H1 (cell line): ENCODE results near the gene PLCB2. TPM values are rescaled to one million over a fixed set of nuclear protein-coding genes. Genes with fewer than 3 reads are reported as not detected.

Experiments
- CTCF ChIA-PET: fragments of 300-600 bp; sonication (Branson Sonifier 250); formaldehyde crosslinking; loops from one replicate; lab custom pipeline; 2021; ENCODE audit not compliant: partially characterized antibody; lab: Charles Lee
- POLR2A ChIA-PET: fragments of 300-600 bp; sonication (Branson Sonifier 250); formaldehyde crosslinking; loops from one replicate; lab custom pipeline; 2021; ENCODE audit warnings: inconsistent platforms; ENCODE audit not compliant: partially characterized antibody; lab: Charles Lee
- DNase-seq, 2 experiments: peaks; one replicate each; pipeline versions ENCODE4 v3.0.0 to v3.0.0-alpha.2; 2010 to 2022; ENCODE audit warnings: low spot score in 2 of 2, low read depth in 1 of 2, mixed read lengths in 1 of 2
- FAIRE-seq: peaks from 2 replicates; lab custom pipeline; 2011; peaks lifted over from hg19 to GRCh38; lab: Jason Lieb, UNC
- H2AFZ ChIP-seq: 2 replicates; pipeline ENCODE4 v1.8.1; 2012; ENCODE audit warnings: low read length, inconsistent platforms
- H2AK5ac ChIP-seq: 2 replicates; pipeline ENCODE4 v1.6.1; 2013; ENCODE audit warnings: low read depth, low read length
- H2BK120ac ChIP-seq: replicated peaks from 2 replicates; pipeline ENCODE3; 2013; ENCODE audit warnings: low read depth, low read length, inconsistent platforms
- H2BK12ac ChIP-seq: 2 replicates; pipeline ENCODE4 v1.6.1; 2013; ENCODE audit warnings: low read depth, low read length
- H2BK15ac ChIP-seq: 2 replicates; pipeline ENCODE4 v1.6.1; 2013; ENCODE audit warnings: low read length
- H2BK20ac ChIP-seq: 2 replicates; pipeline ENCODE4 v1.6.1; 2013; ENCODE audit warnings: low read length
- H2BK5ac ChIP-seq: 2 replicates; pipeline ENCODE4 v1.6.1; 2013; ENCODE audit warnings: low read depth, low read length
- H3K14ac ChIP-seq: 2 replicates; pipeline ENCODE4 v1.6.1; 2013; ENCODE audit warnings: inconsistent platforms; ENCODE audit not compliant: insufficient read length
- H3K18ac ChIP-seq: 2 replicates; pipeline ENCODE4 v1.6.1; 2013; ENCODE audit warnings: low read length; ENCODE audit errors: extremely low read depth
- H3K23ac ChIP-seq: 2 replicates; pipeline ENCODE4 v1.6.1; 2013; ENCODE audit warnings: inconsistent platforms; ENCODE audit not compliant: insufficient read length
- H3K23me2 ChIP-seq: 2 replicates; pipeline ENCODE4 v1.6.1; 2013; ENCODE audit warnings: low read depth, low read length
- H3K27ac ChIP-seq: 2 replicates; pipeline ENCODE4 v1.6.1; 2011; ENCODE audit warnings: low read depth, low read length, inconsistent platforms
- H3K27me3 ChIP-seq, 4 experiments: replicated peaks in 1 of 4; 1 replicate in 1 of 4; 2 replicates in 3 of 4; pipeline versions ENCODE4 v1.6.1 to v1.8.1; 2011 to 2013; ENCODE audit warnings: low read length in 3 of 4, mild to moderate bottlenecking in 3 of 4, inconsistent platforms in 2 of 4, mixed read lengths in 2 of 4, moderate library complexity in 1 of 4; ENCODE audit not compliant: control insufficient read depth in 3 of 4, insufficient read depth in 3 of 4; ENCODE audit errors: extremely low read depth in 1 of 4
- H3K36me3 ChIP-seq, 4 experiments: 2 replicates each; pipeline versions ENCODE4 v1.6.1 to v1.8.1; 2011 to 2013; ENCODE audit warnings: mild to moderate bottlenecking in 4 of 4, low read length in 3 of 4, moderate library complexity in 2 of 4, control low read depth in 1 of 4, inconsistent platforms in 1 of 4; ENCODE audit not compliant: insufficient read depth in 4 of 4, control insufficient read depth in 2 of 4
- H3K4ac ChIP-seq: replicated peaks from 2 replicates; pipeline ENCODE3; 2013; ENCODE audit warnings: low read length, low read depth, mixed read lengths, inconsistent platforms; ENCODE audit not compliant: insufficient read length
- H3K4me1 ChIP-seq, 4 experiments: replicated peaks in 1 of 4; 1 replicate in 1 of 4; 2 replicates in 3 of 4; pipeline versions ENCODE4 v1.6.1 to v1.8.1; 2011 to 2013; ENCODE audit warnings: low read length in 3 of 4, inconsistent platforms in 2 of 4, mixed read lengths in 1 of 4; ENCODE audit not compliant: insufficient read depth in 4 of 4, control insufficient read depth in 3 of 4
- H3K4me2 ChIP-seq, 2 experiments: 2 replicates each; pipeline versions ENCODE4 v1.6.1 to v1.8.1; 2011 to 2013; ENCODE audit warnings: low read depth in 2 of 2, low read length in 2 of 2, control low read depth in 1 of 2, inconsistent platforms in 1 of 2, mild to moderate bottlenecking in 1 of 2; ENCODE audit not compliant: insufficient read depth in 1 of 2
- H3K4me3 ChIP-seq, 4 experiments: fragments of 200-600, 300-600 bp in 1 of 4; sonication (generic), shearing (Covaris generic), sonication (Bioruptor Twin) in 1 of 4; 2 replicates each; pipeline versions ENCODE4 v1.5.1 to v1.8.1; 2011 to 2016; ENCODE audit warnings: low read length in 4 of 4, low read depth in 3 of 4, control low read depth in 2 of 4, inconsistent platforms in 2 of 4, mild to moderate bottlenecking in 2 of 4, mixed read lengths in 1 of 4, moderate library complexity in 1 of 4; ENCODE audit not compliant: insufficient read depth in 2 of 4; ENCODE audit errors: extremely low read depth in 1 of 4
- H3K56ac ChIP-seq: replicated peaks from 2 replicates; pipeline ENCODE3; 2013; ENCODE audit warnings: low read depth, mild to moderate bottlenecking, mixed read lengths, low read length, inconsistent platforms; ENCODE audit not compliant: insufficient read length
- H3K79me1 ChIP-seq: 2 replicates; pipeline ENCODE4 v1.6.1; 2013; ENCODE audit warnings: low read depth, low read length, control low read depth
- H3K79me2 ChIP-seq, 2 experiments: 2 replicates each; pipeline versions ENCODE4 v1.6.1 to v1.8.1; 2012 to 2013; ENCODE audit warnings: low read length in 2 of 2, mild to moderate bottlenecking in 2 of 2, inconsistent platforms in 1 of 2; ENCODE audit not compliant: insufficient read depth in 2 of 2, control insufficient read depth in 1 of 2
- H3K9ac ChIP-seq, 4 experiments: replicated peaks in 1 of 4; 1 replicate in 1 of 4; 2 replicates in 3 of 4; pipeline versions ENCODE4 v1.6.1 to v1.8.1; 2011 to 2013; ENCODE audit warnings: low read depth in 3 of 4, low read length in 3 of 4, control low read depth in 2 of 4, mild to moderate bottlenecking in 2 of 4, moderate library complexity in 2 of 4, inconsistent platforms in 1 of 4; ENCODE audit errors: extremely low read depth in 1 of 4
- H3K9me3 ChIP-seq, 2 experiments: 2 replicates each; pipeline versions ENCODE4 v1.6.1 to v1.8.1; 2012 to 2013; ENCODE audit warnings: mild to moderate bottlenecking in 2 of 2, moderate library complexity in 2 of 2, control low read depth in 1 of 2, inconsistent platforms in 1 of 2, low read depth in 1 of 2, low read length in 1 of 2, mixed read lengths in 1 of 2; ENCODE audit not compliant: insufficient read depth in 2 of 2
- H4K20me1 ChIP-seq, 2 experiments: replicated peaks in 1 of 2; 2 replicates each; pipeline versions ENCODE3 to v1.8.1; 2011 to 2013; ENCODE audit warnings: inconsistent platforms in 2 of 2, low read length in 2 of 2, mild to moderate bottlenecking in 1 of 2; ENCODE audit not compliant: insufficient read depth in 2 of 2, control insufficient read depth in 1 of 2
- H4K5ac ChIP-seq: 2 replicates; pipeline ENCODE4 v1.6.1; 2013; ENCODE audit warnings: low read length, low read depth, mixed read lengths, inconsistent platforms; ENCODE audit not compliant: insufficient read length
- H4K8ac ChIP-seq: 2 replicates; pipeline ENCODE4 v1.8.0; 2013; ENCODE audit warnings: mild to moderate bottlenecking, moderate library complexity, low read length, inconsistent platforms; ENCODE audit not compliant: insufficient read depth; ENCODE audit errors: extremely low read depth
- H4K91ac ChIP-seq: replicated peaks from 2 replicates; pipeline ENCODE3; 2013; ENCODE audit warnings: low read length, mixed read lengths, inconsistent platforms; ENCODE audit not compliant: insufficient read length
- ATF3 ChIP-seq: IDR thresholded peaks from 2 replicates; pipeline ENCODE4 v1.6.1; 2011; ENCODE audit warnings: low read depth, mild to moderate bottlenecking, low read length; ENCODE audit not compliant: insufficient read depth
- BACH1 ChIP-seq: IDR thresholded peaks from 2 replicates; pipeline ENCODE4 v1.6.1; 2012; ENCODE audit warnings: low read length, improper control_type of control experiment
- CREB1 ChIP-seq: IDR thresholded peaks from 2 replicates; pipeline ENCODE4 v1.6.1; 2012; ENCODE audit warnings: inconsistent platforms
- E2F6 ChIP-seq: IDR thresholded peaks from 2 replicates; pipeline ENCODE4 v1.6.1; 2012; ENCODE audit warnings: inconsistent platforms
- EGR1 ChIP-seq: IDR thresholded peaks from 2 replicates; pipeline ENCODE4 v1.6.1; 2011; ENCODE audit warnings: low read depth, low read length, borderline replicate concordance
- EP300 ChIP-seq, 2 experiments: IDR thresholded peaks; 1 replicate in 1 of 2; 2 replicates in 1 of 2; pipeline ENCODE4 v1.6.1; 2011 to 2012; ENCODE audit warnings: low read depth in 2 of 2, low read length in 2 of 2, mild to moderate bottlenecking in 2 of 2, borderline replicate concordance in 1 of 2, inconsistent platforms in 1 of 2, moderate library complexity in 1 of 2
- HDAC2 ChIP-seq, 2 experiments: fragments of 300-600 bp in 1 of 2; sonication (generic) in 1 of 2; IDR thresholded peaks; 2 replicates each; pipeline ENCODE4 v1.6.1; 2011 to 2012; ENCODE audit warnings: low read depth in 2 of 2, low read length in 2 of 2, mild to moderate bottlenecking in 2 of 2, moderate library complexity in 2 of 2, borderline replicate concordance in 1 of 2, inconsistent platforms in 1 of 2
- JUND ChIP-seq: IDR thresholded peaks from 2 replicates; pipeline ENCODE4 v1.6.1; 2011; ENCODE audit warnings: mild to moderate bottlenecking, improper control_type of control experiment, low read length
- POU5F1 ChIP-seq: IDR thresholded peaks from 2 replicates; pipeline ENCODE4 v1.6.1; 2011; ENCODE audit warnings: low read depth, mild to moderate bottlenecking, low read length, moderate library complexity
- SRF ChIP-seq: IDR thresholded peaks from 2 replicates; pipeline ENCODE4 v1.6.1; 2011; ENCODE audit warnings: mild to moderate bottlenecking, low read depth, low read length, moderate library complexity
- WGBS, 2 experiments: shearing (Covaris generic) in 1 of 2; methylation state at CpG; one replicate each; pipeline versions ENCODE4 v1.1.6 to v1.1.7; 2013 to 2015; ENCODE audit warnings: low lambda C conversion rate in 2 of 2, mixed read lengths in 2 of 2, inconsistent platforms in 1 of 2, low coverage in 1 of 2, missing lambda C conversion rate in 1 of 2; ENCODE audit not compliant: insufficient replicate concordance in 2 of 2, insufficient coverage in 1 of 2, insufficient read length in 1 of 2; ENCODE audit errors: extremely low coverage in 1 of 2, missing lambda C conversion rate in 1 of 2; 5-methylcytosine and 5-hydroxymethylcytosine counted together
- polyA plus RNA-seq, 7 experiments: library from polyadenylated mRNA; depleted of rRNA in 3 of 7; stranded (reverse) in 5 of 7; unstranded in 2 of 7; fragments of >200 nt in 5 of 7; fragments of 200-250 nt in 2 of 7; gene quantifications; 1 replicate in 5 of 7; 2 replicates in 1 of 7; 4 replicates in 1 of 7; pipeline versions ENCODE4 v1.2.1 to v1.2.3, GENCODE V29; 2011 to 2013; ENCODE audit warnings: missing spikeins in 2 of 7, mixed read lengths in 2 of 7
- total RNA-seq: library from RNA; stranded (reverse); fragmentation: NEBNext Ultra II Directional; extraction: Animal tissue kit (Norgen Biotek cat#: 25700); gene quantifications from 2 replicates; pipeline ENCODE4 v1.2.1, GENCODE V29; 2021

Gene PLCB2
- total and polyA plus RNA-seq, 2 of the 8 experiments (the other 6 are each of a cell fraction or from before 2014, with no cell fraction given) = 7.2 to 8.4 TPM

- Histone ChIP-seq H3K4ac (no peak overlapping the region), H3K27me3 (peaks cover 0 to 4% (median 0%) of the 10 kb centered on the region in 4 experiments; a peak in 2 of 7 replicates), H3K9me3 (no peaks in the 10 kb centered on the region), H3K23me2 (no peaks in the 10 kb centered on the region), H4K20me1 (no peaks in the 10 kb centered on the region), H2BK20ac (no peak overlapping the region), H2AK5ac (no peak overlapping the region), H3K27ac (no peak overlapping the region), H3K79me2 (no peaks in the 10 kb centered on the region), H2BK12ac (peak overlapping the region; percentile 60; the same call in 1 of the 2 replicates), H3K14ac (no peak overlapping the region), H4K91ac (peak overlapping the region; percentile 33), H3K79me1 (no peaks in the 10 kb centered on the region), H3K23ac (no peak overlapping the region), H4K8ac (no peak overlapping the region), H2BK120ac (no peak overlapping the region), H2AFZ (no peak overlapping the region), H3K4me2 (peak overlapping the region in 1 of 2 experiments; percentile 38; a peak in 1 of 4 replicates), H3K36me3 (no peaks in the 10 kb centered on the region), H3K4me3 (no peak overlapping the region), H3K9ac (no peak overlapping the region), H2BK5ac (peak overlapping the region; percentile 49; the same call in 1 of the 2 replicates), H4K5ac (no peak overlapping the region), H3K18ac (peak overlapping the region; percentile 68; the same call in 1 of the 2 replicates), H3K56ac (no peak overlapping the region), H2BK15ac (no peak overlapping the region), H3K4me1 (peaks cover 0 to 11% (median 9%) of the 10 kb centered on the region in 4 experiments; a peak in 4 of 7 replicates)
- no peak for FAIRE-seq
- ChIA-PET CTCF (interaction anchor here (1.0 to 46.3 kb wide), 7 partner anchors 21 to 172 kb away, joined by 3 to 1340 read pairs (median 8); no protein-coding TSS in a partner anchor), POLR2A (interaction anchor here (0.8 to 1.4 kb wide), 4 partner anchors 9 to 15 kb away, joined by 3 to 6 read pairs (median 4); no protein-coding TSS in a partner anchor)
- 82% methylated on average over 9 of the region's 9 CpGs; no CpG with 5 or more reads in 1 of the 2 experiments for WGBS, 2 experiments
- DNase-seq = no peak
- no peak for TF ChIP-seq SRF
- no peak for TF ChIP-seq EP300 (IDR thresholded peaks at IDR 0.05; ENCODE audit: borderline replicate concordance in 1 of 2, low read depth in 2 of 2, low read length in 2 of 2)
- no peak for TF ChIP-seq HDAC2 (IDR thresholded peaks at IDR 0.05; ENCODE audit: borderline replicate concordance in 1 of 2, low read depth in 2 of 2, low read length in 2 of 2)
- no peak for TF ChIP-seq ATF3
- no peak for TF ChIP-seq BACH1
- TF ChIP-seq CREB1 = no peak
- no peak for TF ChIP-seq EGR1
- TF ChIP-seq POU5F1 = no peak
- no peak for TF ChIP-seq JUND
- TF ChIP-seq E2F6 = no peak
Observed at GRCh38 chr15:40245666-40246450, 61.9 kb downstream of the PLCB2 start.
